ENCODE measurements around the gene SOS1. TPM values are rescaled to one million over a fixed set of nuclear protein-coding genes. Genes with fewer than 3 reads are reported as not detected.

The SOS1 gene
- total and polyA plus RNA-seq, 2 of the 13 experiments (the other 11 are each of a cell fraction or from before 2014, with no cell fraction given): 20.8 to 60.4 TPM

- TF ChIP-seq PHF20 (CRISPR knock-in tag; IDR thresholded peaks at IDR 0.05) (peak; percentile 63), PBX2 (CRISPR knock-in tag; IDR thresholded peaks at IDR 0.05) (no peak), AHDC1 (CRISPR knock-in tag; IDR thresholded peaks at IDR 0.05; ENCODE audit: borderline replicate concordance) (no peak), NR0B2 (CRISPR knock-in tag; IDR thresholded peaks at IDR 0.05) (no peak), ZNF333 (CRISPR knock-in tag; IDR thresholded peaks at IDR 0.05; ENCODE audit: borderline replicate concordance) (no peak; the same call in 1 of the 2 replicates), ZNF512 (CRISPR knock-in tag; IDR thresholded peaks at IDR 0.05) (no peak), DZIP1 (CRISPR knock-in tag; IDR thresholded peaks at IDR 0.05) (no peak; the same call in 1 of the 2 replicates), ZFP41 (CRISPR knock-in tag; IDR thresholded peaks at IDR 0.05; ENCODE audit: borderline replicate concordance) (peak; percentile 88; the same call in 1 of the 2 replicates), ZBTB34 (CRISPR knock-in tag; IDR thresholded peaks at IDR 0.05) (0 out of 2 replicates have a peak, but pooled peaks have one; percentile 56), ZBTB38 (CRISPR knock-in tag; IDR thresholded peaks at IDR 0.05) (peak; percentile 91), GABPB1 (CRISPR knock-in tag; IDR thresholded peaks at IDR 0.05) (peak; percentile 87), ZNF543 (CRISPR knock-in tag; IDR thresholded peaks at IDR 0.05) (peak; percentile 85; the same call in 1 of the 2 replicates), ZNF557 (CRISPR knock-in tag; IDR thresholded peaks at IDR 0.05) (peak; percentile 19; the same call in 1 of the 2 replicates), ZNF546 (CRISPR knock-in tag; conservative IDR thresholded peaks at IDR 0.05) (no peak), SMARCE1 (IDR thresholded peaks at IDR 0.05; ENCODE audit: borderline replicate concordance) (no peak)
Observed at GRCh38 chr2:39120771-39121522, at the start of gene SOS1 (continued).

All from HepG2 (cell line).